Neural progenitor cell (in vitro differentiated cells): ENCODE measurements around the gene FKBP10. TPM values are rescaled to one million over a fixed set of nuclear protein-coding genes. Genes with fewer than 3 reads are reported as not detected.
A peak's percentile ranks its signal among the peaks of the same experiment; 100 is the strongest.

Source experiments
- DNase-seq: peaks from one replicate; pipeline ENCODE4 v3.0.0-alpha.2; 2016; ENCODE audit warnings: low spot score
- H2AFZ ChIP-seq: fragments of 200-600 bp; sonication (generic); replicated peaks from 2 replicates; pipeline ENCODE4 v1.6.1; 2016; ENCODE audit warnings: antibody characterized with exemption
- H3F3A ChIP-seq: fragments of 200-600 bp; sonication (generic); 2 replicates; pipeline ENCODE4 v1.6.1; 2016; ENCODE audit warnings: antibody characterized with exemption, low read depth
- H3K27ac ChIP-seq: fragments of 200-600 bp; sonication (generic); 2 replicates; pipeline ENCODE4 v1.5.1; 2016; ENCODE audit warnings: mild to moderate bottlenecking
- H3K27me3 ChIP-seq: fragments of 200-600 bp; sonication (generic); 2 replicates; pipeline ENCODE4 v1.6.1; 2016; ENCODE audit warnings: mild to moderate bottlenecking, moderate library complexity
- H3K36me3 ChIP-seq: fragments of 200-600 bp; sonication (generic); 2 replicates; pipeline ENCODE4 v1.5.1; 2016
- H3K4me1 ChIP-seq: fragments of 200-600 bp; sonication (generic); 2 replicates; pipeline ENCODE4 v1.6.1; 2016; ENCODE audit warnings: mixed run types
- H3K4me2 ChIP-seq: fragments of 200-600 bp; sonication (generic); 2 replicates; pipeline ENCODE4 v1.6.1; 2016
- H3K4me3 ChIP-seq: fragments of 200-600 bp; sonication (generic); 2 replicates; pipeline ENCODE4 v1.5.1; 2016
- H3K79me2 ChIP-seq: fragments of 200-600 bp; sonication (generic); 2 replicates; pipeline ENCODE4 v1.6.1; 2016; ENCODE audit warnings: low read depth
- H3K9ac ChIP-seq: fragments of 200-600 bp; sonication (generic); 2 replicates; pipeline ENCODE4 v1.6.1; 2016
- H3K9me3 ChIP-seq: fragments of 200-600 bp; sonication (generic); 2 replicates; pipeline ENCODE4 v1.5.1; 2016; ENCODE audit warnings: low read depth
- H4K20me1 ChIP-seq: fragments of 200-600 bp; sonication (generic); 2 replicates; pipeline ENCODE4 v1.6.1; 2016; ENCODE audit warnings: low read depth
- H3K27ac Mint-ChIP-seq: 3 replicates; pipeline ENCODE4 v1.8.0; 2021; ENCODE audit warnings: mixed read lengths
- H3K27me3 Mint-ChIP-seq: 2 replicates; pipeline ENCODE4 v1.8.0; 2022; ENCODE audit warnings: low read depth, mild to moderate bottlenecking, inconsistent platforms, moderate library complexity, mixed read lengths; ENCODE audit not compliant: insufficient read depth
- H3K36me3 Mint-ChIP-seq: 3 replicates; pipeline ENCODE4 v1.8.0; 2021; ENCODE audit warnings: mixed read lengths
- H3K4me1 Mint-ChIP-seq: 3 replicates; pipeline ENCODE4 v1.8.0; 2021; ENCODE audit warnings: mixed read lengths
- H3K4me3 Mint-ChIP-seq: 3 replicates; pipeline ENCODE4 v1.8.0; 2021; ENCODE audit warnings: mild to moderate bottlenecking, moderate library complexity, mixed read lengths
- H3K9me3 Mint-ChIP-seq: 3 replicates; pipeline ENCODE4 v1.8.0; 2020; ENCODE audit warnings: mixed read lengths
- CTCF ChIP-seq: fragments of 200-600 bp; sonication (generic); IDR thresholded peaks from 2 replicates; pipeline ENCODE4 v1.5.1; 2017; ENCODE audit warnings: antibody characterized with exemption, mild to moderate bottlenecking
- EZH2 ChIP-seq: fragments of 200-600 bp; sonication (generic); IDR thresholded peaks from 2 replicates; pipeline ENCODE4 v1.6.1; 2017; ENCODE audit warnings: antibody characterized with exemption, mild to moderate bottlenecking, moderate library complexity
- EZH2phosphoT487 ChIP-seq: fragments of 200-600 bp; sonication (generic); IDR thresholded peaks from 2 replicates; pipeline ENCODE4 v1.6.1; 2017; ENCODE audit warnings: antibody characterized with exemption
- total RNA-seq: library from RNA; depleted of rRNA; stranded (reverse); fragments of >200 nt; gene quantifications from 2 replicates; pipeline ENCODE4 v1.2.3, GENCODE V29; 2015; ENCODE audit warnings: low replicate concordance

The FKBP10 gene
- total RNA-seq, 1 donor from 2014 or later = 108 TPM

- peaks cover 23% of the 10 kb centered on the region for H4K20me1 ChIP-seq
- no peaks in the 10 kb centered on the region for H3K36me3 Mint-ChIP-seq
- TF ChIP-seq EZH2phosphoT487 (no peak), EZH2 (no peak), CTCF (peak; percentile 90)
- H2AFZ ChIP-seq = no peak within 1 kb of the TSS
- peaks cover 21% of the 10 kb centered on the region for H3K4me1 ChIP-seq
- no peaks in the 10 kb centered on the region for H3K36me3 ChIP-seq
- peaks cover 40% of the 10 kb centered on the region for H3F3A ChIP-seq
- H3K9me3 Mint-ChIP-seq = no peaks in the 10 kb centered on the region
- peaks cover 35% of the 10 kb centered on the region for H3K4me1 Mint-ChIP-seq
- peak within 1 kb of the TSS; percentile 89 for H3K27ac ChIP-seq
- no peaks in the 10 kb centered on the region for H3K9me3 ChIP-seq
- H3K4me3 ChIP-seq = peak within 1 kb of the TSS; percentile 83
- H3K9ac ChIP-seq = peak within 1 kb of the TSS; percentile 20
- no peak within 1 kb of the TSS for H3K27ac Mint-ChIP-seq
- H3K4me3 Mint-ChIP-seq = peak within 1 kb of the TSS; percentile 90
- peaks cover 39% of the 10 kb centered on the region for H3K79me2 ChIP-seq
- peaks cover 10% of the 10 kb centered on the region for H3K27me3 Mint-ChIP-seq
- peak within 1 kb of the TSS; percentile 95 for H3K4me2 ChIP-seq
- H3K27me3 ChIP-seq = no peaks in the 10 kb centered on the region
- DNase-seq = peak; percentile 100
Measured at GRCh38 chr17:41786227-41787020, 26.4 kb upstream of the FKBP10 start, which contains the start of gene JUP. JUP (minus strand) TSS chr17:41786711; CDS start chr17:41771854, 14,857 bp downstream.

- Histone ChIP-seq H3K27me3 (no peaks in the 10 kb centered on the region), H3K9ac (no peak overlapping the region), H3K27ac (no peak overlapping the region), H3K4me3 (no peak overlapping the region), H3K4me2 (peak overlapping the region; percentile 53), H3K79me2 (peaks cover 33% of the 10 kb centered on the region), H3F3A (peaks cover 35% of the 10 kb centered on the region), H3K9me3 (no peaks in the 10 kb centered on the region), H3K36me3 (no peaks in the 10 kb centered on the region), H2AFZ (no peak overlapping the region), H3K4me1 (peaks cover 15% of the 10 kb centered on the region), H4K20me1 (peaks cover 17% of the 10 kb centered on the region)
- Mint-ChIP-seq H3K27ac (no peak overlapping the region), H3K27me3 (peaks cover 10% of the 10 kb centered on the region), H3K4me3 (peak overlapping the region; percentile 90), H3K9me3 (no peaks in the 10 kb centered on the region), H3K4me1 (peaks cover 32% of the 10 kb centered on the region), H3K36me3 (no peaks in the 10 kb centered on the region)
- DNase-seq = no peak
- TF ChIP-seq CTCF (no peak), EZH2 (no peak), EZH2phosphoT487 (no peak)
Measured at GRCh38 chr17:41787021-41787418, 25.8 kb upstream of the FKBP10 start.

GRCh38 chr17:41792845-41793783 is 19.7 kb upstream of the FKBP10 start:
- Mint-ChIP-seq H3K27ac (peak overlapping the region; percentile 16), H3K4me1 (peaks cover 27% of the 10 kb centered on the region), H3K36me3 (no peaks in the 10 kb centered on the region), H3K27me3 (peaks cover 12% of the 10 kb centered on the region), H3K9me3 (no peaks in the 10 kb centered on the region), H3K4me3 (peak overlapping the region; percentile 36)
- no peak overlapping the region for H3K27ac ChIP-seq
- no peak overlapping the region for H3K9ac ChIP-seq
- peaks cover 18% of the 10 kb centered on the region for H3F3A ChIP-seq
- TF ChIP-seq CTCF = no peak
- no peak for TF ChIP-seq EZH2phosphoT487
- TF ChIP-seq EZH2 = no peak
- H3K4me3 ChIP-seq = no peak overlapping the region
- H4K20me1 ChIP-seq = no peaks in the 10 kb centered on the region
- no peaks in the 10 kb centered on the region for H3K79me2 ChIP-seq
- H2AFZ ChIP-seq = peak overlapping the region; percentile 78
- DNase-seq = peak; percentile 31
- H3K9me3 ChIP-seq = no peaks in the 10 kb centered on the region
- H3K4me1 ChIP-seq = peaks cover 22% of the 10 kb centered on the region
- no peaks in the 10 kb centered on the region for H3K27me3 ChIP-seq
- no peaks in the 10 kb centered on the region for H3K36me3 ChIP-seq
- H3K4me2 ChIP-seq = peak overlapping the region; percentile 68
